Stimulated activated CD4-positive, alpha-beta T cell treated with anti-CD3 and anti-CD28 coated beads, Interleukin-4, amount 100 ng/mL, for 1 hour (primary cell): Measurements from ENCODE around the gene PPM1E.
A peak's percentile ranks its signal among the peaks of the same experiment; 100 is the strongest.
"Not testable (repeated sequence)": the region's sequence is repeated elsewhere in the genome, so short reads cannot be mapped to it uniquely, and the experiment has no call there.

Experiments
- DNase-seq: peaks from one replicate; pipeline ENCODE4 v3.0.0-alpha.2; 2020

Gene PPM1E

GRCh38 chr17:58755577-58756245 lies at the start of gene PPM1E:
Gene PPM1E, plus strand, starts transcription at chr17:58755854.
- peak; percentile 50 for DNase-seq

- DNase-seq, result no peak
These were observed 49.1 kb upstream of the PPM1E start for GRCh38 chr17:58706351-58707140.

- peak; percentile 12 for DNase-seq
These were observed 44.6 kb upstream of the PPM1E start for GRCh38 chr17:58710948-58711552.

- DNase-seq, result no peak
These were observed 33.4 kb upstream of the PPM1E start for GRCh38 chr17:58722274-58722673.

GRCh38 chr17:58722696-58723095 lies 33.0 kb upstream of the PPM1E start:
- DNase-seq, result no peak

GRCh38 chr17:58728798-58729197 lies 26.9 kb upstream of the PPM1E start:
- DNase-seq, result no peak

- DNase-seq, result no peak
These were observed 24.7 kb upstream of the PPM1E start for GRCh38 chr17:58730937-58731336.

- DNase-seq, result no peak
These were observed 21.6 kb upstream of the PPM1E start for GRCh38 chr17:58734040-58734439.

- no peak for DNase-seq
These were observed 20.8 kb upstream of the PPM1E start for GRCh38 chr17:58734811-58735210.

- no peak for DNase-seq
These were observed 14.5 kb upstream of the PPM1E start for GRCh38 chr17:58741121-58741625.

GRCh38 chr17:58747674-58748073 lies 8.0 kb upstream of the PPM1E start:
- no peak for DNase-seq

- not testable (repeated sequence) for DNase-seq
These were observed 6.0 kb upstream of the PPM1E start for GRCh38 chr17:58749627-58750026.

- no peak for DNase-seq
These were observed 2.6 kb upstream of the PPM1E start for GRCh38 chr17:58753026-58753425.

GRCh38 chr17:58755269-58755576 lies 431 bp upstream of the PPM1E start:
- no peak for DNase-seq

- DNase-seq, result peak; percentile 8
These were observed 850 bp downstream of the PPM1E start for GRCh38 chr17:58756246-58757161.

GRCh38 chr17:58757162-58757613 lies 1.5 kb downstream of the PPM1E start:
- no peak for DNase-seq

GRCh38 chr17:58758890-58759289 lies 3.2 kb downstream of the PPM1E start:
- no peak for DNase-seq

- DNase-seq, result no peak
These were observed 3.9 kb downstream of the PPM1E start for GRCh38 chr17:58759522-58759921.

- DNase-seq, result no peak
These were observed 4.6 kb downstream of the PPM1E start for GRCh38 chr17:58760248-58760647.

GRCh38 chr17:58763263-58763662 lies 7.6 kb downstream of the PPM1E start:
- no peak for DNase-seq

- no peak for DNase-seq
These were observed 8.7 kb downstream of the PPM1E start for GRCh38 chr17:58764373-58764772.

GRCh38 chr17:58778482-58778881 lies 22.8 kb downstream of the PPM1E start:
- not testable (repeated sequence) for DNase-seq

GRCh38 chr17:58779446-58779845 lies 23.8 kb downstream of the PPM1E start:
- DNase-seq, result no peak
